Spinal cord (tissue), 10 donors: Measurements from ENCODE around the gene SCUBE2. TPM values are rescaled to one million over a fixed set of nuclear protein-coding genes. Genes with fewer than 3 reads are reported as not detected.
"Not testable (repeated sequence)": the region's sequence is repeated elsewhere in the genome, so short reads cannot be mapped to it uniquely, and the experiment has no call there.

Experiments
- DNase-seq, 6 donors: peaks; one replicate each; pipeline versions ENCODE4 v3.0.0 to v3.0.0-alpha.2; 2013 to 2015; ENCODE audit warnings: low spot score in 6 of 6, low read depth in 4 of 6
- H3K27ac ChIP-seq: one replicate; pipeline ENCODE4 v1.5.1; 2013; ENCODE audit warnings: low read depth, low read length, control low read depth
- H3K27me3 ChIP-seq: one replicate; pipeline ENCODE4 v1.6.1; 2013; ENCODE audit warnings: low read length; ENCODE audit not compliant: control insufficient read depth, insufficient read depth
- H3K36me3 ChIP-seq: one replicate; pipeline ENCODE4 v1.6.1; 2013; ENCODE audit warnings: low read length; ENCODE audit not compliant: control insufficient read depth, insufficient read depth
- H3K4me1 ChIP-seq: one replicate; pipeline ENCODE4 v1.6.1; 2013; ENCODE audit warnings: low read length; ENCODE audit not compliant: control insufficient read depth, insufficient read depth
- H3K4me3 ChIP-seq: one replicate; pipeline ENCODE4 v1.5.1; 2013; ENCODE audit warnings: low read depth, low read length, control low read depth
- H3K9me3 ChIP-seq: one replicate; pipeline ENCODE4 v1.6.1; 2013; ENCODE audit warnings: low read length; ENCODE audit not compliant: control insufficient read depth, insufficient read depth
- WGBS: methylation state at CpG from one replicate; pipeline ENCODE4 v1.1.5; 2013; ENCODE audit warnings: missing lambda C conversion rate; ENCODE audit not compliant: insufficient coverage; 5-methylcytosine and 5-hydroxymethylcytosine counted together
- polyA plus RNA-seq, 2 donors: library from polyadenylated mRNA; unstranded; fragments of 120-200 nt; gene quantifications; one replicate each; pipeline ENCODE4 v1.2.1, GENCODE V29; 2013; ENCODE audit not compliant: insufficient read length in 2 of 2
- total RNA-seq, 2 donors: library from RNA; depleted of rRNA in 1 of 2; stranded (reverse); fragments of 120-200 nt in 1 of 2; fragments of >200 nt in 1 of 2; gene quantifications; one replicate each; pipeline versions ENCODE4 v1.2.3 to v1.2.4, GENCODE V29; 2013 to 2014
- donor health status: healthy.

Gene SCUBE2
- total and polyA plus RNA-seq, 4 donors: 15.9 to 29.4 (median 22.6) TPM

GRCh38 chr11:8986772-8987171, 104.6 kb downstream of the SCUBE2 start:
- H3K27me3 ChIP-seq, DNase-seq, H3K36me3 ChIP-seq, H3K9me3 ChIP-seq, H3K4me3 ChIP-seq, H3K27ac ChIP-seq, H3K4me1 ChIP-seq: not testable (repeated sequence)
- WGBS: 95% methylated on average over 6 of the region's 6 CpGs

GRCh38 chr11:8985462-8985861, 105.9 kb downstream of the SCUBE2 start:
- H3K9me3 ChIP-seq: no peaks in the 10 kb centered on the region
- 100% methylated on average over 2 of the region's 5 CpGs for WGBS
- no peak for DNase-seq
- H3K36me3 ChIP-seq: no peaks in the 10 kb centered on the region
- no peaks in the 10 kb centered on the region for H3K4me1 ChIP-seq
- H3K4me3 ChIP-seq: no peak overlapping the region
- H3K27me3 ChIP-seq: no peaks in the 10 kb centered on the region
- H3K27ac ChIP-seq: no peak overlapping the region

- H3K36me3 ChIP-seq: no peaks in the 10 kb centered on the region
- no peak overlapping the region for H3K27ac ChIP-seq
- WGBS: 57% methylated on average over 1 of the region's 2 CpGs
- H3K4me1 ChIP-seq: no peaks in the 10 kb centered on the region
- H3K27me3 ChIP-seq: no peaks in the 10 kb centered on the region
- DNase-seq: no peak
- no peak overlapping the region for H3K4me3 ChIP-seq
- H3K9me3 ChIP-seq: no peaks in the 10 kb centered on the region
Observed at GRCh38 chr11:8983552-8983951, 107.8 kb downstream of the SCUBE2 start.

- no CpG with 5 or more reads among the region's 3 CpGs for WGBS
- no peak for DNase-seq
Observed at GRCh38 chr11:8980485-8980884, 110.9 kb downstream of the SCUBE2 start.

DNA sequence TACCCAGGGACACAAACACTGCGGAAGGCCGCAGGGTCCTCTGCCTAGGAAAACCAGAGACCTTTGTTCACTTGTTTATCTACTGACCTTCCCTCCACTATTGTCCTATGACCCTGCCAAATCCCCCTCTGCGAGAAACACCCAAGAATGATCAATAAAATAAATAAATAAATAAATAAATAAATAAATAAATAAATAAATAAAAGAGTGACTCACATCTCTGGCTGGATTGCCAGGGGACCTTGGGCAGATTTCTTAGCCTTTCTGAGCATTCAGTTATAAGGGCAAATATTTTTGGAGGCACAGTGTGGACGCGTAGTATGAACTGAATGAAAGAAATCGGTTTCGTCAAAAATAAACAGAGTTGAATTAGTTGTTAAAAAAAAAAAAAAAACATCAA, 112.0 kb downstream of the SCUBE2 start:
- DNase-seq, H3K4me1 ChIP-seq, H3K27me3 ChIP-seq, H3K4me3 ChIP-seq, H3K36me3 ChIP-seq, H3K27ac ChIP-seq, H3K9me3 ChIP-seq: not testable (repeated sequence)
- no CpG with 5 or more reads among the region's 7 CpGs for WGBS

More at GRCh38 chr11:8980485-8980884, 110.9 kb downstream of the SCUBE2 start:
- H3K27ac ChIP-seq: no peak overlapping the region
- no peaks in the 10 kb centered on the region for H3K4me1 ChIP-seq
- H3K36me3 ChIP-seq: no peaks in the 10 kb centered on the region
- no peaks in the 10 kb centered on the region for H3K27me3 ChIP-seq
- H3K9me3 ChIP-seq: no peaks in the 10 kb centered on the region
- no peak overlapping the region for H3K4me3 ChIP-seq

DNA sequence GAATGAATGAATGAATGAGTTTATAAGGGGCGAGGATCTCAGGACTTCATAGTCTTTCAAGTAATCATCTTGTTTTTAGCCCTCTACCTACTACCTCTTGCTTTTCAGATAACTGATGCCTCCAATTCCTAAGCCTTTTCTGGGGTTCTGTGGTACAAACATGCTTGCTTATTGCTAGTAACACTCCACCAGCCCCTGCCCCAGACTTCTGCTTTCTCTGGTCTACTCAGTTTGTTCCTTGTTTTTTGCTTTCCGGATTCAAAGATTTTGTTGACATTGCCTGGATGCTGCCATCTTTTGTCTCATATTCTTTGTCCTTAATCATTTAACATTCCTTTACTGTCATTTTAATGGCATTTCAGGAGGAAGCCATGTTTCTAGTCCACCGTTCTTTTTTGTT, 118.3 kb downstream of the SCUBE2 start:
- Histone ChIP-seq H3K27ac (no peak overlapping the region), H3K4me1 (no peaks in the 10 kb centered on the region), H3K36me3 (peaks cover 2% of the 10 kb centered on the region), H3K9me3 (no peaks in the 10 kb centered on the region), H3K27me3 (no peaks in the 10 kb centered on the region), H3K4me3 (no peak overlapping the region)
- no peak for DNase-seq
- WGBS: 60% methylated on average over 1 of the region's 3 CpGs

DNA sequence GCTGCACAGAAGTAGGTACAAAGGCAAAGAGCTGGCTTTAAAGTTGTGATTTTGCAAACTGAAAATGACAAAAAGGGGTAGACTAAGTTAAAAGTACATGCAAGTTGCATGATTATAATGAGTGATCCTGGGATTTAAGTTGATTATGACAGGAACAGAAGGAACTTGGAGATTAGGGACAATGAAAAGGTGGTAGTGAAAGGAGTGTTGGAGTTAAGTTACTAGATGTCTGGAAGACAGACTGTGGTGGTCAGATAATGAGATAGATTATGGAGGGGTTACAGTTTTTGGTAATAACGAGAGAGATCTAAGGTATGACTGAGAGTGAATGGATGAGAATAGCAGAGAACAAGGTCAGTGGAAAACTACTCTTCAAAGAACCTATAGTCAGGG, 119.5 kb downstream of the SCUBE2 start:
- peaks cover 2% of the 10 kb centered on the region for H3K36me3 ChIP-seq
- H3K4me1 ChIP-seq: no peaks in the 10 kb centered on the region
- H3K9me3 ChIP-seq: no peaks in the 10 kb centered on the region
- WGBS: 67% methylated on average over 1 of the region's 1 CpG
- no peak overlapping the region for H3K4me3 ChIP-seq
- DNase-seq: no peak
- no peak overlapping the region for H3K27ac ChIP-seq
- no peaks in the 10 kb centered on the region for H3K27me3 ChIP-seq

DNA sequence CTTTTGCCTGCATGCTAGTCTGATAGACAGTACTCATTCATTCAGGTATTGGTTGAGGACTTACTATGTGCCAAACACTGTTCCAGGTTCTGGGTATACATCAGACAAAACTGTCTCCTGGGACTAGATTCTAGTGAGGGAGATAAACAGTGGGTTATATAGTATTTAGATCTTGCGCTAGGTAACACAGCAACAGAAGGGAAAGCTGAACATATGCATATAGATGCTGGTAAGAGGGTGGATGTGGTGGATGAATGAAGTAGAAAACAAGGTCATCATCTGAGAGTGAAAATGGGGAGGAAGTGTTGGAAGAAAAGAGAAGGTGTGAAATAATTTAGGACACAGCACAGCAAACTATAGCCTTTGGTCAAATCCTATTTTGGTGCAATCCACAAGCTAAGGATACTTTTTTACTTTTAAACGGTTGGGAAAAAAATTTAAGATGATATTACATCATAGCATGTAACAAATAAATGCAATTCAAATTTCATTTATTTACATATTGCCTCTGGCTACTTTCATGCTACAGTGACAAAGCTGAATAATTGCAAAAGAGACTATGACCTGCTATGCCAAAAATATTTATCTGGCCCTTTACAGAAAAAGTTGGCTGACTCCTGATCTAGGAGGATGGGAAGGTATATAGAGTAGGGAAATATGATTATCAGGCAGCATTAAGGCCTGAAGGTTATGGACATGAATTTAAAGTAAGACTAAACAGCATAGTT, 120.0 kb downstream of the SCUBE2 start:
- WGBS: 100% methylated on average over 1 of the region's 2 CpGs
- H3K27me3 ChIP-seq: no peaks in the 10 kb centered on the region
- H3K4me1 ChIP-seq: no peaks in the 10 kb centered on the region
- no peak for DNase-seq
- H3K9me3 ChIP-seq: no peaks in the 10 kb centered on the region
- peaks cover 2% of the 10 kb centered on the region for H3K36me3 ChIP-seq
- H3K4me3 ChIP-seq: no peak overlapping the region
- no peak overlapping the region for H3K27ac ChIP-seq
